Prostate gland (tissue), 2 donors: ENCODE measurements around the gene PBRM1.

ENCODE experiments used
- POLR2A ChIP-seq: fragments of 450-650 bp; IDR thresholded peaks from one replicate; pipeline ENCODE4 v1.6.1; 2016; ENCODE audit warnings: antibody characterized with exemption, mild to moderate bottlenecking
- TF ChIP-seq, protein P1 (sequence below), 4 experiments: fragments of 200-600 bp in 2 of 4; fragments of 450-650 bp in 2 of 4; sonication (generic) in 2 of 4; IDR thresholded peaks; 1 replicate in 3 of 4; 2 replicates in 1 of 4; pipeline ENCODE4 v1.5.1; 2016 to 2019; ENCODE audit warnings: antibody characterized with exemption in 4 of 4, mild to moderate bottlenecking in 2 of 4, moderate library complexity in 2 of 4

DNA sequence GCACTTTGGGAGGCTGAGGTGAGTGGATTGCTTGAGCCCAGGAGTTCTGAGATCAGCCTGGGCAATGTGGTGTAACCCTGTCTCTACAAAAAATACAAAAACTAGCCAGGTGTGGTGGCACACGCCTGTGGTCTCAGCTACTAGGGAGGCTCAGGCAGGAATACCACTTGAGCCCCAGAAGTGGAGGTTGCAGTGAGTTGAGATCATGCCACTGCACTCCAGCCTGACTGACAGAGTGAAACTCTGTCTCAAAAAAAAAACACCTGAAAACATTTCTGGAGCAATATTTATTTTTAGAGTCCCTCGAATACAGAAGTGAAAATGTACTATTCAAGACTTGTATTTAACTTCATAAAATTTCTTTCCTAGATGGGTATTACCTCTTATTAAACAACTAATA lies 24.8 kb upstream of the PBRM1 start:
- no peak for TF ChIP-seq POLR2A
- TF ChIP-seq, protein P1, sequence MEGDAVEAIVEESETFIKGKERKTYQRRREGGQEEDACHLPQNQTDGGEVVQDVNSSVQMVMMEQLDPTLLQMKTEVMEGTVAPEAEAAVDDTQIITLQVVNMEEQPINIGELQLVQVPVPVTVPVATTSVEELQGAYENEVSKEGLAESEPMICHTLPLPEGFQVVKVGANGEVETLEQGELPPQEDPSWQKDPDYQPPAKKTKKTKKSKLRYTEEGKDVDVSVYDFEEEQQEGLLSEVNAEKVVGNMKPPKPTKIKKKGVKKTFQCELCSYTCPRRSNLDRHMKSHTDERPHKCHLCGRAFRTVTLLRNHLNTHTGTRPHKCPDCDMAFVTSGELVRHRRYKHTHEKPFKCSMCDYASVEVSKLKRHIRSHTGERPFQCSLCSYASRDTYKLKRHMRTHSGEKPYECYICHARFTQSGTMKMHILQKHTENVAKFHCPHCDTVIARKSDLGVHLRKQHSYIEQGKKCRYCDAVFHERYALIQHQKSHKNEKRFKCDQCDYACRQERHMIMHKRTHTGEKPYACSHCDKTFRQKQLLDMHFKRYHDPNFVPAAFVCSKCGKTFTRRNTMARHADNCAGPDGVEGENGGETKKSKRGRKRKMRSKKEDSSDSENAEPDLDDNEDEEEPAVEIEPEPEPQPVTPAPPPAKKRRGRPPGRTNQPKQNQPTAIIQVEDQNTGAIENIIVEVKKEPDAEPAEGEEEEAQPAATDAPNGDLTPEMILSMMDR (IDR thresholded peaks at IDR 0.05) = no peak
